Measurements from ENCODE around the gene NUP88. TPM values are rescaled to one million over a fixed set of nuclear protein-coding genes. Genes with fewer than 3 reads are reported as not detected.

The NUP88 gene
- total and polyA plus RNA-seq, 2 donors (not counting 3 experiments of a cell fraction or from before 2014, with no cell fraction given): 52.5 to 95.8 TPM

- Histone ChIP-seq H3K4me3 (replicated peaks in 1 of 3; ENCODE audit: insufficient read depth in 1 of 3, low read depth in 1 of 3, low read length in 3 of 3) (no peak overlapping the region), H3K27ac (ENCODE audit: insufficient read depth, low read depth, low read length) (peak overlapping the region; percentile 46), H3K4me1 (ENCODE audit: control insufficient read depth, extremely low read depth, insufficient read depth, low read length) (peaks cover 15% of the 10 kb centered on the region), H2AFZ (ENCODE audit: low read depth, low read length) (no peak overlapping the region), H3K36me3 (ENCODE audit: control insufficient read depth in 2 of 2, extremely low read depth in 1 of 2, insufficient read depth in 2 of 2, low read length in 2 of 2) (peaks cover 8 to 24% of the 10 kb centered on the region in 2 experiments), H3K9me3 (replicated peaks; ENCODE audit: control insufficient read depth, insufficient read depth, low read length) (no peaks in the 10 kb centered on the region), H3K79me2 (ENCODE audit: control insufficient read depth, insufficient read depth, low read length) (peaks cover 50% of the 10 kb centered on the region), H3K4me2 (ENCODE audit: insufficient read depth, low read length) (peak overlapping the region; percentile 37), H3K9ac (replicated peaks; ENCODE audit: extremely low read depth, insufficient read depth, low read length) (no peak overlapping the region), H3K9me1 (replicated peaks; ENCODE audit: control insufficient read depth, extremely low read depth, insufficient read depth, low read length) (no peaks in the 10 kb centered on the region), H4K20me1 (replicated peaks; ENCODE audit: control insufficient read depth, extremely low read depth, insufficient read depth, low read length) (no peaks in the 10 kb centered on the region), H3K27me3 (ENCODE audit: control insufficient read depth in 2 of 2, insufficient read depth in 2 of 2, low read length in 2 of 2) (no peaks in the 10 kb centered on the region)
- peak; percentile 76 for DNase-seq (ENCODE audit: low read depth, low spot score)
- dilution Hi-C loops (cut with MboI; ENCODE audit: extremely low pct_ligation_motif_present, low sequenced_read_pairs): no loop called here
- peak; percentile 79 for FAIRE-seq
- ChIA-PET POLR2A (no interaction called here), CTCF (interaction anchor here (0.9 to 2.4 kb wide), 3 partner anchors 17 to 27 kb away, joined by 3 to 14 read pairs (median 3); partner anchors contain the start of gene C1QBP)
- intact Hi-C loops (cut with micrococcal nuclease): no loop called here
- BruUV-seq (replicated peaks): no TSS peak
- TF ChIP-seq JUN (IDR thresholded peaks at IDR 0.05; ENCODE audit: borderline replicate concordance, insufficient read depth, insufficient read length, low read depth): peak; percentile 92
- peak; percentile 91 for TF ChIP-seq FOS (IDR thresholded peaks at IDR 0.05; ENCODE audit: borderline replicate concordance, insufficient read depth, low read length)
- no peak for TF ChIP-seq CTCF (IDR thresholded peaks at IDR 0.05; ENCODE audit: extremely low read depth in 1 of 2, insufficient read depth in 1 of 2, low read depth in 1 of 2, low read length in 2 of 2)
- TF ChIP-seq EZH2 (IDR thresholded peaks at IDR 0.05; ENCODE audit: borderline replicate concordance, low read depth, low read length, severe bottlenecking): no peak
- peak; percentile 32 for TF ChIP-seq POLR2AphosphoS5 (IDR thresholded peaks at IDR 0.05; ENCODE audit: insufficient read depth, low read depth, low read length)
Measured at GRCh38 chr17:5413682-5414081, 5.8 kb downstream of the NUP88 start.
